Measurements from ENCODE around the gene RUNX1. TPM values are rescaled to one million over a fixed set of nuclear protein-coding genes. Genes with fewer than 3 reads are reported as not detected.
A peak's percentile ranks its signal among the peaks of the same experiment; 100 is the strongest.
"Not testable (repeated sequence)": the region's sequence is repeated elsewhere in the genome, so short reads cannot be mapped to it uniquely, and the experiment has no call there.

The RUNX1 gene
- total RNA-seq, 1 donor from 2014 or later, result 23.9 TPM

- peaks cover 25% of the 10 kb centered on the region for H3K36me3 Mint-ChIP-seq (ENCODE audit: unreplicated experiment)
- no peak overlapping the region for H3K4me3 Mint-ChIP-seq (ENCODE audit: unreplicated experiment)
- peaks cover 54% of the 10 kb centered on the region for H3K4me1 Mint-ChIP-seq (ENCODE audit: unreplicated experiment)
- no peaks in the 10 kb centered on the region for H3K27me3 Mint-ChIP-seq (ENCODE audit: unreplicated experiment)
- DNase-seq (ENCODE audit: extremely low spot score, unreplicated experiment), result no peak
- TF ChIP-seq, protein P1, sequence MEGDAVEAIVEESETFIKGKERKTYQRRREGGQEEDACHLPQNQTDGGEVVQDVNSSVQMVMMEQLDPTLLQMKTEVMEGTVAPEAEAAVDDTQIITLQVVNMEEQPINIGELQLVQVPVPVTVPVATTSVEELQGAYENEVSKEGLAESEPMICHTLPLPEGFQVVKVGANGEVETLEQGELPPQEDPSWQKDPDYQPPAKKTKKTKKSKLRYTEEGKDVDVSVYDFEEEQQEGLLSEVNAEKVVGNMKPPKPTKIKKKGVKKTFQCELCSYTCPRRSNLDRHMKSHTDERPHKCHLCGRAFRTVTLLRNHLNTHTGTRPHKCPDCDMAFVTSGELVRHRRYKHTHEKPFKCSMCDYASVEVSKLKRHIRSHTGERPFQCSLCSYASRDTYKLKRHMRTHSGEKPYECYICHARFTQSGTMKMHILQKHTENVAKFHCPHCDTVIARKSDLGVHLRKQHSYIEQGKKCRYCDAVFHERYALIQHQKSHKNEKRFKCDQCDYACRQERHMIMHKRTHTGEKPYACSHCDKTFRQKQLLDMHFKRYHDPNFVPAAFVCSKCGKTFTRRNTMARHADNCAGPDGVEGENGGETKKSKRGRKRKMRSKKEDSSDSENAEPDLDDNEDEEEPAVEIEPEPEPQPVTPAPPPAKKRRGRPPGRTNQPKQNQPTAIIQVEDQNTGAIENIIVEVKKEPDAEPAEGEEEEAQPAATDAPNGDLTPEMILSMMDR (IDR thresholded peaks at IDR 0.05), result no peak
- H3K9me3 Mint-ChIP-seq (ENCODE audit: unreplicated experiment), result peaks cover 29% of the 10 kb centered on the region
- peak overlapping the region; percentile 94 for H3K27ac Mint-ChIP-seq (ENCODE audit: unreplicated experiment)
Observed at GRCh38 chr21:34807146-34807880, 241.8 kb downstream of the RUNX1 start.

GRCh38 chr21:34806423-34806822, 242.7 kb downstream of the RUNX1 start:
- Mint-ChIP-seq H3K9me3 (ENCODE audit: unreplicated experiment) (peaks cover 29% of the 10 kb centered on the region), H3K36me3 (ENCODE audit: unreplicated experiment) (peaks cover 29% of the 10 kb centered on the region), H3K27ac (ENCODE audit: unreplicated experiment) (no peak overlapping the region), H3K27me3 (ENCODE audit: unreplicated experiment) (no peaks in the 10 kb centered on the region), H3K4me1 (ENCODE audit: unreplicated experiment) (peaks cover 50% of the 10 kb centered on the region), H3K4me3 (ENCODE audit: unreplicated experiment) (no peak overlapping the region)
- no peak for DNase-seq (ENCODE audit: extremely low spot score, unreplicated experiment)
- TF ChIP-seq, protein P1 (IDR thresholded peaks at IDR 0.05), result no peak

DNA sequence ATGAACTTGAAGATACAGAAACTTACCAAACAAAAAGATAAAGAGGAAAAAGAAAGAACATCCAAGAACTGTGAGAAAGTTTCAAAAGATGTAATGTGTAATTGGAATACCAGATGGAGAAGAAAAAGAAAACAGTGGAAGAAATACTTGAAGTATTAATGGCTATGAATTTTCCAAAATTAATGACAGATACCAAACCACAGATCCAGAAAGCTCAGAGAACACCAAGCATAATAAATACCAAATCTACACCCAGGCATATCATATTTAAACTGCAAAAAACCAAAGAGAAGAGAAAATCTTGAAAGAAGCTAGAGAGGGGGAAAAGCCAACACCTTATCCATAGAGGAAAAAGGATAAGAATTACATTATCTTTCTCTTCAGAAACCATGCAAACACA, 243.9 kb downstream of the RUNX1 start:
- H3K4me1 Mint-ChIP-seq (ENCODE audit: unreplicated experiment), result peaks cover 51% of the 10 kb centered on the region
- H3K4me3 Mint-ChIP-seq (ENCODE audit: unreplicated experiment), result no peak overlapping the region
- H3K9me3 Mint-ChIP-seq (ENCODE audit: unreplicated experiment), result peaks cover 29% of the 10 kb centered on the region
- H3K36me3 Mint-ChIP-seq (ENCODE audit: unreplicated experiment), result peaks cover 31% of the 10 kb centered on the region
- no peaks in the 10 kb centered on the region for H3K27me3 Mint-ChIP-seq (ENCODE audit: unreplicated experiment)
- no peak for DNase-seq (ENCODE audit: extremely low spot score, unreplicated experiment)
- H3K27ac Mint-ChIP-seq (ENCODE audit: unreplicated experiment), result no peak overlapping the region
- TF ChIP-seq, protein P1 (IDR thresholded peaks at IDR 0.05), result no peak

GRCh38 chr21:34804584-34804983, 244.5 kb downstream of the RUNX1 start:
- not testable (repeated sequence) for H3K4me3 Mint-ChIP-seq (ENCODE audit: unreplicated experiment); H3K27ac Mint-ChIP-seq (ENCODE audit: unreplicated experiment); DNase-seq (ENCODE audit: extremely low spot score, unreplicated experiment); H3K27me3 Mint-ChIP-seq (ENCODE audit: unreplicated experiment)
- peaks cover 52% of the 10 kb centered on the region for H3K4me1 Mint-ChIP-seq (ENCODE audit: unreplicated experiment)
- peaks cover 29% of the 10 kb centered on the region for H3K9me3 Mint-ChIP-seq (ENCODE audit: unreplicated experiment)
- peaks cover 33% of the 10 kb centered on the region for H3K36me3 Mint-ChIP-seq (ENCODE audit: unreplicated experiment)

- no peak for DNase-seq (ENCODE audit: extremely low spot score, unreplicated experiment)
- TF ChIP-seq, protein P1 (IDR thresholded peaks at IDR 0.05), result no peak
- Mint-ChIP-seq H3K27ac (ENCODE audit: unreplicated experiment) (peak overlapping the region; percentile 38), H3K36me3 (ENCODE audit: unreplicated experiment) (peaks cover 38% of the 10 kb centered on the region), H3K9me3 (ENCODE audit: unreplicated experiment) (peaks cover 29% of the 10 kb centered on the region), H3K4me3 (ENCODE audit: unreplicated experiment) (no peak overlapping the region), H3K27me3 (ENCODE audit: unreplicated experiment) (no peaks in the 10 kb centered on the region), H3K4me1 (ENCODE audit: unreplicated experiment) (peaks cover 45% of the 10 kb centered on the region)
Observed at GRCh38 chr21:34803782-34804370, 245.2 kb downstream of the RUNX1 start.

Measured in osteocyte (in vitro differentiated cells).